A673 (cell line): Measurements from ENCODE around the gene CDKN3.

ENCODE experiments used
- EZH2 ChIP-seq: fragments of 200-600 bp; sonication (generic); IDR thresholded peaks from 2 replicates; pipeline ENCODE4 v1.6.1; 2017; ENCODE audit warnings: borderline replicate concordance, low read depth, mild to moderate bottlenecking, mixed read lengths, antibody characterized with exemption, low read length; ENCODE audit not compliant: poor library complexity, severe bottlenecking
- TF ChIP-seq, protein P1 (sequence below): fragments of 300-800, 200-600 bp; sonication (generic); conservative IDR thresholded peaks from 2 replicates; pipeline ENCODE4 v1.5.1; 2017; ENCODE audit warnings: low read depth, mild to moderate bottlenecking, antibody characterized with exemption, low read length, moderate library complexity, mixed read lengths

DNA sequence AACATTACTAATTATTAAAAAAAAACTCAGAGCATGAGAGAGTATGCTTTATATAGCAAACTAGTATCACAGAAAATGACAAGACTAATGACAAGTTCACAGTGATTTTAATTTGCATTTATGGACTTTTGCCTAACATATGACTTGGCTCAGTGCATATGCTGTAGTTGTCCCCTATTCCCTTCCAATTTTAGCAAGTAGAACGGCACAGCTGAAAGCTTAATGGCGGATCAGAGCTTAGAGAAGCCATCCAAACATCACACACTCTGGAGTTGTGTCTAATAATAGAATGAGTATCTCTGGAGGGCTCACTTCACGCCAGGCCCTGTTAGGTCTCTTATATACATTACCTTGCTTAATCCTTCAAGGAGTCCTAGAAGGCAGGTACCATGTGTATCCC lies 31.1 kb downstream of the CDKN3 start:
- TF ChIP-seq, protein P1, sequence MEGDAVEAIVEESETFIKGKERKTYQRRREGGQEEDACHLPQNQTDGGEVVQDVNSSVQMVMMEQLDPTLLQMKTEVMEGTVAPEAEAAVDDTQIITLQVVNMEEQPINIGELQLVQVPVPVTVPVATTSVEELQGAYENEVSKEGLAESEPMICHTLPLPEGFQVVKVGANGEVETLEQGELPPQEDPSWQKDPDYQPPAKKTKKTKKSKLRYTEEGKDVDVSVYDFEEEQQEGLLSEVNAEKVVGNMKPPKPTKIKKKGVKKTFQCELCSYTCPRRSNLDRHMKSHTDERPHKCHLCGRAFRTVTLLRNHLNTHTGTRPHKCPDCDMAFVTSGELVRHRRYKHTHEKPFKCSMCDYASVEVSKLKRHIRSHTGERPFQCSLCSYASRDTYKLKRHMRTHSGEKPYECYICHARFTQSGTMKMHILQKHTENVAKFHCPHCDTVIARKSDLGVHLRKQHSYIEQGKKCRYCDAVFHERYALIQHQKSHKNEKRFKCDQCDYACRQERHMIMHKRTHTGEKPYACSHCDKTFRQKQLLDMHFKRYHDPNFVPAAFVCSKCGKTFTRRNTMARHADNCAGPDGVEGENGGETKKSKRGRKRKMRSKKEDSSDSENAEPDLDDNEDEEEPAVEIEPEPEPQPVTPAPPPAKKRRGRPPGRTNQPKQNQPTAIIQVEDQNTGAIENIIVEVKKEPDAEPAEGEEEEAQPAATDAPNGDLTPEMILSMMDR: no peak
- TF ChIP-seq EZH2: no peak
